ENCODE results near the gene SET. TPM values are rescaled to one million over a fixed set of nuclear protein-coding genes. Genes with fewer than 3 reads are reported as not detected.

SET gene
- total and polyA plus RNA-seq, 2 experiments from 2014 or later = 949 to 1,261 TPM

DNA sequence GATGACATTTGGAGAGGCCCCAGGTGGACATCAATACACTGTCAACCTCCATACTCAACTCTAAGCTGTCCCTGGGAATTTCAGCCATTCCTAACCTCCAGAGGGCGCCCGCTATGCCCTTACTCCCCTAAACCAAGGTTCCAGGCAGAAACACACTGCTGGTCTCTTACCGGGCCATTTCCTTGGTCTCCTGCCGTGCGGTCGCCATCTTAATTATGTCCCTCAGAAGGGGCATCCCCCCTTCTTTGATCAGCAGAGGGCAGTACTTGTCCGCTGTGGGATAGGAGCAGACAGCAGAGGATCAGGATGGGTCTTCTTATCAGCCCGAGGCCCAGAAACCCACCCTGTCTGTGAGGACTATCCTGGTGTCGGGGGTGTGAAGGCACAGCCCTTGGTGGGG lies 44.2 kb downstream of the SET start:
- no peak for TF ChIP-seq ZNF331 (CRISPR knock-in tag; IDR thresholded peaks at IDR 0.05; ENCODE audit: low read depth)
- TF ChIP-seq, protein P1, sequence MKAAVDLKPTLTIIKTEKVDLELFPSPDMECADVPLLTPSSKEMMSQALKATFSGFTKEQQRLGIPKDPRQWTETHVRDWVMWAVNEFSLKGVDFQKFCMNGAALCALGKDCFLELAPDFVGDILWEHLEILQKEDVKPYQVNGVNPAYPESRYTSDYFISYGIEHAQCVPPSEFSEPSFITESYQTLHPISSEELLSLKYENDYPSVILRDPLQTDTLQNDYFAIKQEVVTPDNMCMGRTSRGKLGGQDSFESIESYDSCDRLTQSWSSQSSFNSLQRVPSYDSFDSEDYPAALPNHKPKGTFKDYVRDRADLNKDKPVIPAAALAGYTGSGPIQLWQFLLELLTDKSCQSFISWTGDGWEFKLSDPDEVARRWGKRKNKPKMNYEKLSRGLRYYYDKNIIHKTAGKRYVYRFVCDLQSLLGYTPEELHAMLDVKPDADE (IDR thresholded peaks at IDR 0.05) = no peak
- TF ChIP-seq, protein P2, sequence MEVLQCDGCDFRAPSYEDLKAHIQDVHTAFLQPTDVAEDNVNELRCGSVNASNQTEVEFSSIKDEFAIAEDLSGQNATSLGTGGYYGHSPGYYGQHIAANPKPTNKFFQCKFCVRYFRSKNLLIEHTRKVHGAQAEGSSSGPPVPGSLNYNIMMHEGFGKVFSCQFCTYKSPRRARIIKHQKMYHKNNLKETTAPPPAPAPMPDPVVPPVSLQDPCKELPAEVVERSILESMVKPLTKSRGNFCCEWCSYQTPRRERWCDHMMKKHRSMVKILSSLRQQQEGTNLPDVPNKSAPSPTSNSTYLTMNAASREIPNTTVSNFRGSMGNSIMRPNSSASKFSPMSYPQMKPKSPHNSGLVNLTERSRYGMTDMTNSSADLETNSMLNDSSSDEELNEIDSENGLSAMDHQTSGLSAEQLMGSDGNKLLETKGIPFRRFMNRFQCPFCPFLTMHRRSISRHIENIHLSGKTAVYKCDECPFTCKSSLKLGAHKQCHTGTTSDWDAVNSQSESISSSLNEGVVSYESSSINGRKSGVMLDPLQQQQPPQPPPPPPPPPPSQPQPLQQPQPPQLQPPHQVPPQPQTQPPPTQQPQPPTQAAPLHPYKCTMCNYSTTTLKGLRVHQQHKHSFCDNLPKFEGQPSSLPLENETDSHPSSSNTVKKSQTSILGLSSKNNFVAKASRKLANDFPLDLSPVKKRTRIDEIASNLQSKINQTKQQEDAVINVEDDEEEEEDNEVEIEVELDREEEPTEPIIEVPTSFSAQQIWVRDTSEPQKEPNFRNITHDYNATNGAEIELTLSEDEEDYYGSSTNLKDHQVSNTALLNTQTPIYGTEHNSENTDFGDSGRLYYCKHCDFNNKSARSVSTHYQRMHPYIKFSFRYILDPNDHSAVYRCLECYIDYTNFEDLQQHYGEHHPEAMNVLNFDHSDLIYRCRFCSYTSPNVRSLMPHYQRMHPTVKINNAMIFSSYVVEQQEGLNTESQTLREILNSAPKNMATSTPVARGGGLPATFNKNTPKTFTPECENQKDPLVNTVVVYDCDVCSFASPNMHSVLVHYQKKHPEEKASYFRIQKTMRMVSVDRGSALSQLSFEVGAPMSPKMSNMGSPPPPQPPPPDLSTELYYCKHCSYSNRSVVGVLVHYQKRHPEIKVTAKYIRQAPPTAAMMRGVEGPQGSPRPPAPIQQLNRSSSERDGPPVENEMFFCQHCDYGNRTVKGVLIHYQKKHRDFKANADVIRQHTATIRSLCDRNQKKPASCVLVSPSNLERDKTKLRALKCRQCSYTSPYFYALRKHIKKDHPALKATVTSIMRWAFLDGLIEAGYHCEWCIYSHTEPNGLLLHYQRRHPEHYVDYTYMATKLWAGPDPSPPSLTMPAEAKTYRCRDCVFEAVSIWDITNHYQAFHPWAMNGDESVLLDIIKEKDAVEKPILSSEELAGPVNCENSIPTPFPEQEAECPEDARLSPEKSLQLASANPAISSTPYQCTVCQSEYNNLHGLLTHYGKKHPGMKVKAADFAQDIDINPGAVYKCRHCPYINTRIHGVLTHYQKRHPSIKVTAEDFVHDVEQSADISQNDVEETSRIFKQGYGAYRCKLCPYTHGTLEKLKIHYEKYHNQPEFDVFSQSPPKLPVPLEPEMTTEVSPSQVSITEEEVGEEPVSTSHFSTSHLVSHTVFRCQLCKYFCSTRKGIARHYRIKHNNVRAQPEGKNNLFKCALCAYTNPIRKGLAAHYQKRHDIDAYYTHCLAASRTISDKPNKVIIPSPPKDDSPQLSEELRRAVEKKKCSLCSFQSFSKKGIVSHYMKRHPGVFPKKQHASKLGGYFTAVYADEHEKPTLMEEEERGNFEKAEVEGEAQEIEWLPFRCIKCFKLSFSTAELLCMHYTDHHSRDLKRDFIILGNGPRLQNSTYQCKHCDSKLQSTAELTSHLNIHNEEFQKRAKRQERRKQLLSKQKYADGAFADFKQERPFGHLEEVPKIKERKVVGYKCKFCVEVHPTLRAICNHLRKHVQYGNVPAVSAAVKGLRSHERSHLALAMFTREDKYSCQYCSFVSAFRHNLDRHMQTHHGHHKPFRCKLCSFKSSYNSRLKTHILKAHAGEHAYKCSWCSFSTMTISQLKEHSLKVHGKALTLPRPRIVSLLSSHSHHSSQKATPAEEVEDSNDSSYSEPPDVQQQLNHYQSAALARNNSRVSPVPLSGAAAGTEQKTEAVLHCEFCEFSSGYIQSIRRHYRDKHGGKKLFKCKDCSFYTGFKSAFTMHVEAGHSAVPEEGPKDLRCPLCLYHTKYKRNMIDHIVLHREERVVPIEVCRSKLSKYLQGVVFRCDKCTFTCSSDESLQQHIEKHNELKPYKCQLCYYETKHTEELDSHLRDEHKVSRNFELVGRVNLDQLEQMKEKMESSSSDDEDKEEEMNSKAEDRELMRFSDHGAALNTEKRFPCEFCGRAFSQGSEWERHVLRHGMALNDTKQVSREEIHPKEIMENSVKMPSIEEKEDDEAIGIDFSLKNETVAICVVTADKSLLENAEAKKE (CRISPR knock-in tag; IDR thresholded peaks at IDR 0.05) = peak; percentile 16; the same call in 1 of the 2 replicates
- no peak for TF ChIP-seq STAT1 (IDR thresholded peaks at IDR 0.05; ENCODE audit: unreplicated experiment)
- TF ChIP-seq ZNF114 (CRISPR knock-in tag; IDR thresholded peaks at IDR 0.05) = no peak
- TF ChIP-seq NANOG (IDR thresholded peaks at IDR 0.05; ENCODE audit: borderline replicate concordance) = no peak
- TF ChIP-seq EZH2phosphoT487 (IDR thresholded peaks at IDR 0.05; ENCODE audit: unreplicated experiment) = no peak
- TF ChIP-seq, protein P3, sequence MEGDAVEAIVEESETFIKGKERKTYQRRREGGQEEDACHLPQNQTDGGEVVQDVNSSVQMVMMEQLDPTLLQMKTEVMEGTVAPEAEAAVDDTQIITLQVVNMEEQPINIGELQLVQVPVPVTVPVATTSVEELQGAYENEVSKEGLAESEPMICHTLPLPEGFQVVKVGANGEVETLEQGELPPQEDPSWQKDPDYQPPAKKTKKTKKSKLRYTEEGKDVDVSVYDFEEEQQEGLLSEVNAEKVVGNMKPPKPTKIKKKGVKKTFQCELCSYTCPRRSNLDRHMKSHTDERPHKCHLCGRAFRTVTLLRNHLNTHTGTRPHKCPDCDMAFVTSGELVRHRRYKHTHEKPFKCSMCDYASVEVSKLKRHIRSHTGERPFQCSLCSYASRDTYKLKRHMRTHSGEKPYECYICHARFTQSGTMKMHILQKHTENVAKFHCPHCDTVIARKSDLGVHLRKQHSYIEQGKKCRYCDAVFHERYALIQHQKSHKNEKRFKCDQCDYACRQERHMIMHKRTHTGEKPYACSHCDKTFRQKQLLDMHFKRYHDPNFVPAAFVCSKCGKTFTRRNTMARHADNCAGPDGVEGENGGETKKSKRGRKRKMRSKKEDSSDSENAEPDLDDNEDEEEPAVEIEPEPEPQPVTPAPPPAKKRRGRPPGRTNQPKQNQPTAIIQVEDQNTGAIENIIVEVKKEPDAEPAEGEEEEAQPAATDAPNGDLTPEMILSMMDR (conservative IDR thresholded peaks at IDR 0.05; ENCODE audit: low read depth in 2 of 2) = peak; percentile 90 to 98
- no peak for TF ChIP-seq EZH2 (IDR thresholded peaks at IDR 0.05; ENCODE audit: low read depth, unreplicated experiment)
- no peak for TF ChIP-seq JUNB (IDR thresholded peaks at IDR 0.05; ENCODE audit: unreplicated experiment)
- 0 out of 2 replicates have a peak, but pooled peaks have one; percentile 18 for TF ChIP-seq POLR2AphosphoS5 (IDR thresholded peaks at IDR 0.05; ENCODE audit: low read depth)
- TF ChIP-seq, protein P4, sequence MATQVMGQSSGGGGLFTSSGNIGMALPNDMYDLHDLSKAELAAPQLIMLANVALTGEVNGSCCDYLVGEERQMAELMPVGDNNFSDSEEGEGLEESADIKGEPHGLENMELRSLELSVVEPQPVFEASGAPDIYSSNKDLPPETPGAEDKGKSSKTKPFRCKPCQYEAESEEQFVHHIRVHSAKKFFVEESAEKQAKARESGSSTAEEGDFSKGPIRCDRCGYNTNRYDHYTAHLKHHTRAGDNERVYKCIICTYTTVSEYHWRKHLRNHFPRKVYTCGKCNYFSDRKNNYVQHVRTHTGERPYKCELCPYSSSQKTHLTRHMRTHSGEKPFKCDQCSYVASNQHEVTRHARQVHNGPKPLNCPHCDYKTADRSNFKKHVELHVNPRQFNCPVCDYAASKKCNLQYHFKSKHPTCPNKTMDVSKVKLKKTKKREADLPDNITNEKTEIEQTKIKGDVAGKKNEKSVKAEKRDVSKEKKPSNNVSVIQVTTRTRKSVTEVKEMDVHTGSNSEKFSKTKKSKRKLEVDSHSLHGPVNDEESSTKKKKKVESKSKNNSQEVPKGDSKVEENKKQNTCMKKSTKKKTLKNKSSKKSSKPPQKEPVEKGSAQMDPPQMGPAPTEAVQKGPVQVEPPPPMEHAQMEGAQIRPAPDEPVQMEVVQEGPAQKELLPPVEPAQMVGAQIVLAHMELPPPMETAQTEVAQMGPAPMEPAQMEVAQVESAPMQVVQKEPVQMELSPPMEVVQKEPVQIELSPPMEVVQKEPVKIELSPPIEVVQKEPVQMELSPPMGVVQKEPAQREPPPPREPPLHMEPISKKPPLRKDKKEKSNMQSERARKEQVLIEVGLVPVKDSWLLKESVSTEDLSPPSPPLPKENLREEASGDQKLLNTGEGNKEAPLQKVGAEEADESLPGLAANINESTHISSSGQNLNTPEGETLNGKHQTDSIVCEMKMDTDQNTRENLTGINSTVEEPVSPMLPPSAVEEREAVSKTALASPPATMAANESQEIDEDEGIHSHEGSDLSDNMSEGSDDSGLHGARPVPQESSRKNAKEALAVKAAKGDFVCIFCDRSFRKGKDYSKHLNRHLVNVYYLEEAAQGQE (IDR thresholded peaks at IDR 0.05; ENCODE audit: unreplicated experiment) = no peak
- 0 out of 2 replicates have a peak, but pooled peaks have one; percentile 28 for TF ChIP-seq CREB1 (CRISPR knock-in tag; IDR thresholded peaks at IDR 0.05; ENCODE audit: low read depth)
- peak overlapping the region; percentile 14; the same call in 1 of the 3 replicates for H3K4me3 Mint-ChIP-seq
- DNase-seq (ENCODE audit: low spot score) (peak; percentile 98), ATAC-seq (peak; percentile 95)
- peaks cover 10% of the 10 kb centered on the region; the same call in 2 of the 3 replicates for H3K36me3 Mint-ChIP-seq (ENCODE audit: low read depth)
- H3K9me3 Mint-ChIP-seq = no peaks in the 10 kb centered on the region
- peaks cover 12% of the 10 kb centered on the region for H3K27me3 Mint-ChIP-seq (ENCODE audit: insufficient read depth, low read depth, poor library complexity)
- Histone ChIP-seq H3K4me1 (ENCODE audit: insufficient read depth) (no peaks in the 10 kb centered on the region), H3K36me3 (ENCODE audit: insufficient read depth) (no peaks in the 10 kb centered on the region), H4K20me1 (replicated peaks; ENCODE audit: insufficient read depth) (no peaks in the 10 kb centered on the region), H3K27me3 (ENCODE audit: insufficient read depth) (no peaks in the 10 kb centered on the region), H3K27ac (ENCODE audit: low read depth) (no peak overlapping the region), H3K79me2 (replicated peaks; ENCODE audit: insufficient read depth) (no peaks in the 10 kb centered on the region), H3F3A (replicated peaks; ENCODE audit: low read depth) (peaks cover 4% of the 10 kb centered on the region; the same call in 1 of the 2 replicates), H3K4me2 (no peak overlapping the region), H3K4me3 (no peak overlapping the region), H3K9me2 (ENCODE audit: insufficient read depth) (no peaks in the 10 kb centered on the region), H2AFZ (no peak overlapping the region)
- H3K4me1 Mint-ChIP-seq = peaks cover 11% of the 10 kb centered on the region; the same call in 2 of the 3 replicates
- H3K27ac Mint-ChIP-seq = peak overlapping the region; percentile 46; the same call in 1 of the 2 replicates

Measured in GM23338 (cell line).